SU-DHL-6 (cell line): ENCODE data around the gene ACER2.

ENCODE experiments used
- CTCF ChIP-seq: fragments of 200-600 bp; sonication (generic); IDR thresholded peaks from one replicate; pipeline ENCODE4 v1.5.1; 2017; ENCODE audit warnings: antibody characterized with exemption, mild to moderate bottlenecking, low read length, moderate library complexity; ENCODE audit not compliant: insufficient read depth, poor library complexity, severe bottlenecking
- EZH2phosphoT487 ChIP-seq: fragments of 200-600 bp; sonication (generic), shearing (Covaris generic); conservative IDR thresholded peaks from 2 replicates; pipeline ENCODE4 v1.6.1; 2018; ENCODE audit warnings: mild to moderate bottlenecking, antibody characterized with exemption, low read length, moderate library complexity, mixed read lengths

- TF ChIP-seq EZH2phosphoT487 (no peak), CTCF (no peak)
Measured at GRCh38 chr9:19380826-19381075, 28.1 kb upstream of the ACER2 start.
